Activated CD8-positive, alpha-beta T cell treated with anti-CD3 and anti-CD28 coated beads for 36 hours (primary cell): ENCODE results near the gene GGCX. TPM values are rescaled to one million over a fixed set of nuclear protein-coding genes. Genes with fewer than 3 reads are reported as not detected.
"Not testable (repeated sequence)": the region's sequence is repeated elsewhere in the genome, so short reads cannot be mapped to it uniquely, and the experiment has no call there.

Experiments
- ATAC-seq: fragments of 200-7000 bp; cut with Tn5 transposase; one replicate; pipeline ENCODE4 v1.10.0; 2021; ENCODE audit warnings: mild to moderate bottlenecking, moderate library complexity
- CTCF ChIA-PET: fragments of 350-600 bp; sonication (Branson Sonifier 250); formaldehyde crosslinking; loops from one replicate; lab custom pipeline; 2021; ENCODE audit warnings: antibody characterized with exemption; lab: Charles Lee
- POLR2A ChIA-PET: fragments of 350-600 bp; sonication (Branson Sonifier 250); formaldehyde crosslinking; loops from one replicate; lab custom pipeline; 2021; ENCODE audit warnings: antibody characterized with exemption; lab: Charles Lee
- DNase-seq: peaks from one replicate; pipeline ENCODE4 v3.0.0-alpha.2; 2020
- H3K27ac Mint-ChIP-seq: one replicate; pipeline ENCODE4 v1.8.0; 2021; ENCODE audit warnings: mild to moderate bottlenecking, mixed read lengths
- H3K27me3 Mint-ChIP-seq: one replicate; pipeline ENCODE4 v1.8.0; 2021; ENCODE audit warnings: mixed read lengths
- H3K36me3 Mint-ChIP-seq: one replicate; pipeline ENCODE4 v1.8.0; 2021; ENCODE audit warnings: low read depth, mixed read lengths
- H3K4me1 Mint-ChIP-seq: one replicate; pipeline ENCODE4 v1.8.0; 2021; ENCODE audit warnings: low read depth, mixed read lengths
- H3K4me3 Mint-ChIP-seq: one replicate; pipeline ENCODE4 v1.8.0; 2021; ENCODE audit warnings: mild to moderate bottlenecking, moderate library complexity, mixed read lengths
- H3K9me3 Mint-ChIP-seq: one replicate; pipeline ENCODE4 v1.8.0; 2021; ENCODE audit warnings: mixed read lengths
- CTCF ChIP-seq: fragments of 200-600 bp; IDR thresholded peaks from one replicate; pipeline ENCODE4 v1.8.0; 2022; ENCODE audit warnings: antibody characterized with exemption, mild to moderate bottlenecking
- intact Hi-C: fragments of 100-400 bp; cut with micrococcal nuclease; formaldehyde crosslinking; loops from one replicate; pipeline ENCODE4 v1.10.0; 2022
- total RNA-seq, 2 experiments: library from RNA; stranded (reverse); gene quantifications; one replicate each; pipeline ENCODE4 v1.2.3, GENCODE V29; 2021

The GGCX gene
- total RNA-seq, 2 experiments from 2014 or later = 14.6 to 16.7 TPM

GRCh38 chr2:85564144-85564563 is 2.9 kb upstream of the GGCX start:
- intact Hi-C loops = no loop called here
- H3K27me3 Mint-ChIP-seq = no peaks in the 10 kb centered on the region
- no peaks in the 10 kb centered on the region for H3K36me3 Mint-ChIP-seq
- ChIA-PET POLR2A (interaction anchor here (0.6 to 23.8 kb wide), 2 partner anchors 19 to 158 kb away, joined by 3 to 467 read pairs; partner anchors contain the start of gene MAT2A), CTCF (no interaction called here)
- H3K4me3 Mint-ChIP-seq = no peak overlapping the region
- no peaks in the 10 kb centered on the region for H3K9me3 Mint-ChIP-seq
- no peak for TF ChIP-seq CTCF
- H3K4me1 Mint-ChIP-seq = peaks cover 25% of the 10 kb centered on the region
- ATAC-seq = no peak
- no peak overlapping the region for H3K27ac Mint-ChIP-seq
- DNase-seq = no peak

- DNase-seq = peak; percentile 65
- ChIA-PET CTCF (interaction anchor here (0.9 to 4.1 kb wide), 7 partner anchors 10 to 172 kb away, joined by 3 to 35 read pairs (median 6); partner anchors contain the start of gene SH2D6), POLR2A (interaction anchor here (0.6 to 23.8 kb wide), 11 partner anchors 16 to 155 kb away, joined by 3 to 467 read pairs (median 4); partner anchors contain the start of genes MAT2A, RNF181, SH2D6 and VAMP8)
- no peaks in the 10 kb centered on the region for H3K27me3 Mint-ChIP-seq
- intact Hi-C loops = no loop called here
- no peaks in the 10 kb centered on the region for H3K9me3 Mint-ChIP-seq
- peak overlapping the region; percentile 100 for H3K27ac Mint-ChIP-seq
- peaks cover 8% of the 10 kb centered on the region for H3K36me3 Mint-ChIP-seq
- TF ChIP-seq CTCF = no peak
- peak overlapping the region; percentile 100 for H3K4me3 Mint-ChIP-seq
- H3K4me1 Mint-ChIP-seq = peaks cover 32% of the 10 kb centered on the region
- ATAC-seq = peak; percentile 28
Observed at GRCh38 chr2:85560812-85561279, 447 bp downstream of the GGCX start.

DNA sequence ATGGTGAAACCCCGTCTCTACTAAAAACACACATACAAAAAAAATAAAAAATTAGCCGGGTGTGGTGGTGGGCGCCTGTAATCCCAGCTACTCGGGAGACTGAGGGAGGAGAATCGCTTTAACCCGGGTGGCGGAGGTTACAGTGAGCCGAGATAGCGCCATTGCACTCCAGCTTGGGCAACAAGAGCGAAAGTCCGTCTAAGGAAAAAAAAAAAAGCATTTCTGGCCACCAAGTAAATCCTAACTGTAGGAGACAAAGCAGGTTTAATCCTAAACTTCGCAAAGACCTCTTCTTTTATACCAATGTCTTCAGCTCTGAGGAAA is 928 bp downstream of the GGCX start:
- H3K9me3 Mint-ChIP-seq, H3K36me3 Mint-ChIP-seq, H3K27me3 Mint-ChIP-seq, ATAC-seq, intact Hi-C loops, DNase-seq: not testable (repeated sequence)
- POLR2A ChIA-PET = interaction anchor here (0.6 to 23.8 kb wide), 10 partner anchors 16 to 155 kb away, joined by 3 to 467 read pairs (median 4); partner anchors contain the start of genes MAT2A, RNF181, SH2D6 and USP39
- CTCF ChIA-PET = interaction anchor here (0.9 to 4.1 kb wide), 7 partner anchors 9 to 171 kb away, joined by 3 to 35 read pairs (median 6); partner anchors contain the start of gene SH2D6
- peak overlapping the region; percentile 100 for H3K4me3 Mint-ChIP-seq
- H3K4me1 Mint-ChIP-seq = peaks cover 32% of the 10 kb centered on the region
- H3K27ac Mint-ChIP-seq = peak overlapping the region; percentile 100

DNA sequence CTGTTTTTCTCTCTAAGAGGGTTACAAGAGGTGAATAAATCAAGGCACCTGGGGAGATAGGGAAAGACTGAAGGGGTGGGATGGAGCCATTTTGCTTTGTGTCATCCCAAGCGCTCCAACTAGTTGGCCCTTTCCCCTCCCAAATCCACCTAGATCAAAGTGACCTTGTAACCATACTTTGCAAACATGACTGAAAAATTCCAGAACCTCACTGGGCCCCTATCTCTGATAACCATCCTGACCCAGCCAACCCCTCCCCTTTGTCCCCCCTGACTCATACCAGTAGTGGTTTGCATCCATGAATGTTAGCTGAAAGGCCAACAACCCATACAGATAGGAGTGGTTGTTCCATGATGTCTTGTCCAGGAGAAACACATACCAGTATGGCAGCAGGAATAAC is 3.1 kb downstream of the GGCX start:
- POLR2A ChIA-PET = interaction anchor here (1.1 to 23.8 kb wide), 2 partner anchors 13 to 134 kb away, joined by 3 to 467 read pairs; partner anchors contain the start of gene MAT2A
- intact Hi-C loops = no loop called here
- peaks cover 14% of the 10 kb centered on the region for H3K36me3 Mint-ChIP-seq
- ATAC-seq (no peak), DNase-seq (no peak)
- no peaks in the 10 kb centered on the region for H3K27me3 Mint-ChIP-seq
- H3K4me3 Mint-ChIP-seq = no peak overlapping the region
- H3K9me3 Mint-ChIP-seq = no peaks in the 10 kb centered on the region
- TF ChIP-seq CTCF = no peak
- peaks cover 26% of the 10 kb centered on the region for H3K4me1 Mint-ChIP-seq
- H3K27ac Mint-ChIP-seq = no peak overlapping the region
- CTCF ChIA-PET = interaction anchor here (1.0 to 3.2 kb wide), 4 partner anchors 8 to 138 kb away, joined by 5 to 39 read pairs (median 9); partner anchors contain the start of gene SH2D6

- no peak for DNase-seq
- no peak for TF ChIP-seq CTCF
- H3K27ac Mint-ChIP-seq = no peak overlapping the region
- peaks cover 23% of the 10 kb centered on the region for H3K4me1 Mint-ChIP-seq
- no peak for ATAC-seq
- no peaks in the 10 kb centered on the region for H3K27me3 Mint-ChIP-seq
- H3K9me3 Mint-ChIP-seq = no peaks in the 10 kb centered on the region
- H3K4me3 Mint-ChIP-seq = no peak overlapping the region
- H3K36me3 Mint-ChIP-seq = peaks cover 16% of the 10 kb centered on the region
- POLR2A ChIA-PET = interaction anchor here (0.6 to 23.8 kb wide), 4 partner anchors 12 to 1072 kb away, joined by 3 to 467 read pairs (median 4); partner anchors contain the start of gene MAT2A
- CTCF ChIA-PET = interaction anchor here (0.9 to 3.2 kb wide), 8 partner anchors 11 to 258 kb away, joined by 3 to 39 read pairs (median 3); partner anchors contain the start of genes MAT2A and SH2D6
- intact Hi-C loops = no loop called here
Observed at GRCh38 chr2:85557130-85557529, 4.2 kb downstream of the GGCX start.
